GM19023 (cell line): ENCODE data around the gene DES.
"Not testable (repeated sequence)": the region's sequence is repeated elsewhere in the genome, so short reads cannot be mapped to it uniquely, and the experiment has no call there.

Experiments used
- ATAC-seq: cut with Tn5 transposase; IDR thresholded peaks from one replicate; pipeline ENCODE4 v1.9.1; 2021; ENCODE audit warnings: mild to moderate bottlenecking, moderate library complexity; ENCODE audit not compliant: unreplicated experiment

The DES gene

DNA sequence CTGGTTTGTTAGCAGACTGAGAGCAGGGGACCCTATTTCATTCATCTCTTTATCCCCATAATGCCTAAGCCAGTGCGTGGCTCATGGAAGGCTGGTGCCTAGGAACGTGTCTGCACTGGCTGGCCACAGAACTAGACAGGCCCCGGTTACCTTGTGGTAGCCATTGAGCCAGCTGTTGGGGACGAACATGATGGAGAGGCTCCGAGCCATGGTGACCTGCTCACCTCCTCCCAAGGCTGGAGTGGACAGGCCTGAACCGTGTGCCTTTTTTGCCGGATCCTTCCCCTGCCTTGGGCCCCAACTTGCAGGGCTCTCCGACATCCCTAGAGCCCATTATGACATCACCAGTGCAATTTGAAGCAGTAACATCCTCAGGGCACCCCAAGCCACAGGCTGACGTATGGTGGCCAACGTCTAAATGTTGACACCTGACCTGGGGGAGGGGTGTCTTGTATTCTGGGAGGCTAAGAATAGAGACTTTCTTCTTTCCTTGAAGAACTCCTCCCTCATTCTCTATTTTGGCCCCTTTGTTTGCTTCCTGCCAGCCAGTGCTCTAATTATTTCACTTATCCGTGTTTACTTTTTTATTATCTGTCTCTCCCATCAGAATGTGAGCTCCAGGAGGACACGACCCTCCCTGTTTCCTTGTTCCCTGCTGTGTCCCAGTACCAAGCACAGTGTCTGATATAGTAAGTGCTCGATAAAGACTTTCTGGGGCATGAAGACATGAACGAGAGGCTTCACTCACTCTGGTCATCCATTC lies 18.3 kb upstream of the DES start:
- no peak for ATAC-seq

DNA sequence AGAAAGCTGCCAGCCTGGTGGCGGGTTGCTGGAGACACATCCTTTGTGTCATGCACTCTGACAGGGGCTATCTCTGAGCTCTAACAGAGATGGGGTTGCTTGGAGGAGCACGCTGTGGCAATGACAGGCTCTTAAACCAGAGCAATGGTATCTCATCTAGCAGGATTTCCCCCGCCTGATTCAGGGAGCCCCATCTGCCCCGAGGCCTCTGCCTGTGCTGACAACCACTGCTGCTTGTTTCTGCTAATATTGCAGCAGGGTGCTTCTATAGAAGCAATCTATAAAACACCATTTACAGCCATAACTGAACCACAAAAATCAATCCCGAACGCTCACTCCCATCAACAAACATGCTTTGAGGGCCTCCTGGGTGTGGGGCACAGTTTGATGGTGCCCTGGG lies 17.6 kb upstream of the DES start:
- ATAC-seq: no peak

DNA sequence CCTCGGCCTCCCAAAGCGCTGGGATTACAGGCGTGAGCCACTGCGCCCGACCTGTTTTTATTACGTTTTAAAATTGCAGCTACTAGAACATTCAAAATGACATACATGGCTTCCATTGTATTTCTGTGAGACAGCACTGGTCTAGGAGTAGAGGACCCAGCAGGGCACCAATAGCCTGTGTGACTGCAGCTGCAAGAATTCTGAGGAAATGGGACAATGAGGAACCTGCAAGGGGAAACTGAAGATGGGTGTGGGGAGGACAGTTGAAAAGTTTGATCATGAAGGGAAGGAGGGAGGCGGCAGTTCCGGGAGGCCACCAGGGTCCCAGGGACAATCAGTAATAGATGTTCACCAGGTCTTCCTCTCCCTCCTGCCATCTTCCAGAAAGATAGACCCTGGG lies 16.6 kb upstream of the DES start:
- no peak for ATAC-seq

DNA sequence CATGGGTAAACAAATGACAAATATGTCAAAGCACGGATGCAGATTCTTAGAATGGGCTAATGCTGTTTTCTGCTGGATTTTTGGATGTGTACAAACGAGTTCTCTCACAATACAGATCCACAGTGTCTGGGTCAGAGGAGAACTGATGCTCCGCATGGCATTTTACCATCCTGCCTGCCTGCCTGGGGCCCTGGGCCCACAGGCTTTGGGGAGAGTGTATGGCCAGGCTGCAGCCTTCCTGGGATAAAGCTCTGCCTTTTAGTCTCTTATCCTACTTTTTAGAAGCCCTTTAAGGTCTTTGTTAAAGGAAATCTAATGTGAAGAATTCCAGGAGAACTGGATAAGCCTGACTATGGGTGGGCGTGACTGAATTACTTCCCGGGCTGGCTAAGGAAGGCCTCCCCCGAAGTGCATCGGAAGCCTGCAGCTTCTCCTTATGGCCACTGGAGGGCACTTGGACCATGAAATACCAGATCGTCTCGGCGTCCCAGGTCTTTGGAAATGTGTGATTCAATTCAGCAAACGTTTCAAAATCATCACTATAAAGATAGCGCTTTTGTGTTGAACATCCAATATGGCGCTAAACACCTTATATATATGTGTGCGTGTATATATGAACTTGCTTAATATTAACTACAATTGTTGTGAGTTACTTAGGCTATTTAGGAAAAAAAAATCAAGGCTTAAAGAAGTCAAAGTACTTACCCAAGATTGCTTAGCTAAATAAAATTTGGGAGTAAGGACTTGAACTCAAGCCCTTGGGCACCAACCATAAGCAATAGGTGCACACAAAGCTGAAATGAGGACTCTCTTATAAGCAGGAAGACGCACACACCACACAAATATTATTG lies 15.3 kb upstream of the DES start:
- ATAC-seq: peak; percentile 73

DNA sequence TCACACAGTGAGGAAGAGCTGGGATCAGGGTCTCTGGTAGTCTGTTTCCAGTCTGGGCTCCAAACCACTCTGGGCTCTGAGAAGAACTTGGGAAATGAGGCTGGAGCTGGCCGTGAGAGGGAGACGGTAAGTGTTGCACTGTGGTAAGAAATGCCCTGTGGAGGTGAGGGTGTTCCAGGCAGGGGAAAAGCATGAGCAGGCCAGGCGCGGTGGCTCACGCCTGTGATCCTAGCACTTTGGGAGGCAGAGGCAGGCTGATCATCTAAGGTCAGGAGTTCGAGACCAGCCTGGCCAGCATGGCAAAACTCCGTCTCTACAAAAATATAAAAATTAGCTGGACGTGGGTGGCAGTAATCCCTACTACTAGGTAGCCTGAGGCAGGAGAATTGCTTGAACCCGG lies 14.3 kb upstream of the DES start:
- no peak for ATAC-seq

DNA sequence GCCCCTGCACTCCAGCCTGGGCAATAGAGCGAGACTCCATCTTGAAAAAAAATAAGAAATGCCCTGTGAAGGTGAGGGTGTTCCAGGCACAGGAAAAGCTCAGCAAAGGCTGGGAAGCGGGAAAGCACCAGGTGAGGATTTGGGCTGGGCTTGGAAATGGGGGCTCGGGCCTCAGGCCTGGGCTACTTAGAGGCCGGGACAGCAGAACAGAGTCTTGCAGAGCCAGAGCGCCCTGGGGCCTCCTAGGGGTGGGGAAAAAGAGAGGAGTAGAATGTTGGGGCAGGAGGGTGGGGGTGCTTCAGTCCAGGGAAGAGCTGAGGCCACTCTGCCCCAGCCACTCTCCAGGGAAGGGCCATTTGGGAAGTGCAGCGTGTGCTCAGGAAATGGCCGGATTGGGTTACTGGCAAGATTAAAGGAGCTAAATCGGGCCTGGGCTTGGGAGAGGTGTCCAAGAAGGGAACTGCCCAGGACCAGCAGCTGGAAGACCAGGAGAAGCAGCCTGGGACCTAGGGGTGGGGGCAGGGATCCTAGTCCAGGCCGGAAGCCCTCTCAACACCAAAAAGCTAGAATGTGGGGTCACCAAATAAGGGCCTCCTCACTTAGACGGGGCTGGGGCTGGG lies 13.8 kb upstream of the DES start:
- no peak for ATAC-seq

DNA sequence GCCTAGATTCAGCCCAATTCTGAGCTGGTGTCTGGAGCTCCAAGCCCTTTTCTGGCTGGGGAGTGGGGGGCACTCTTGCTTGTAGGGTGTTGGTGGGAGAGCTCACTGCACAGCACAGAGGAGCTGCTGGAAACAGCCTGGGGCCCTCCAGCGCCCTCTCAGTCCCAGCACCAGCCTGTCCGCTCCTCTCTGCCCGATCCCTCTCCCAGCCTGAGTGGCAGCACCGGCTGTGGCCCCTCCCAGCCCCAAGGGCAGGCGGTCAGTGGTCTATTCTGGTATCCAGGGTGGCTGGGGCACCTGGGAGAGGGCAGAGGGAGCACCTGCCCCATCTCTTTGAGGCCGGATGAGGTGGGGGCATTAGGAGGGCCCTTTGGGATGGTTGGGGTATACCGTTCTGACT lies 13.2 kb upstream of the DES start:
- no peak for ATAC-seq

DNA sequence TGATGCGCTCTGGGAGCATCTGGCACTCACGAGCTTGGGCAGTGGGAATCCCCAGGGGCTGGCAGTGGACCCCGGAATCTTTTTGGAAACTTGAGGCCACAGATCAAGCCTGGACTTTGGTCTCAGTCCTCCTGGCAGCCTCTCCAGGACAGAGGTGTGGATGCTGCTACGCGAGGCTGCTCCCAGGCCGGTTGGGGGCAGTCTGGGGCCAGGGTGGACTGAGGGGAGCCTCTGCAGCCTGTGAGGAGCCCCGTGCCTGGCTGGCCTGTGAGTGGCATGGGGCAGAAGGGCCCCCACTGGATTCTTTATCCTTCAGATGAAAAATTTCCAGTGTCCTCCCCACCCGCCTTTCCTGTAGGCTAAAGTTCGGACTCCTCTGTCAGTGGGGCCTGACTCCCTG lies 12.7 kb upstream of the DES start:
- no peak for ATAC-seq

DNA sequence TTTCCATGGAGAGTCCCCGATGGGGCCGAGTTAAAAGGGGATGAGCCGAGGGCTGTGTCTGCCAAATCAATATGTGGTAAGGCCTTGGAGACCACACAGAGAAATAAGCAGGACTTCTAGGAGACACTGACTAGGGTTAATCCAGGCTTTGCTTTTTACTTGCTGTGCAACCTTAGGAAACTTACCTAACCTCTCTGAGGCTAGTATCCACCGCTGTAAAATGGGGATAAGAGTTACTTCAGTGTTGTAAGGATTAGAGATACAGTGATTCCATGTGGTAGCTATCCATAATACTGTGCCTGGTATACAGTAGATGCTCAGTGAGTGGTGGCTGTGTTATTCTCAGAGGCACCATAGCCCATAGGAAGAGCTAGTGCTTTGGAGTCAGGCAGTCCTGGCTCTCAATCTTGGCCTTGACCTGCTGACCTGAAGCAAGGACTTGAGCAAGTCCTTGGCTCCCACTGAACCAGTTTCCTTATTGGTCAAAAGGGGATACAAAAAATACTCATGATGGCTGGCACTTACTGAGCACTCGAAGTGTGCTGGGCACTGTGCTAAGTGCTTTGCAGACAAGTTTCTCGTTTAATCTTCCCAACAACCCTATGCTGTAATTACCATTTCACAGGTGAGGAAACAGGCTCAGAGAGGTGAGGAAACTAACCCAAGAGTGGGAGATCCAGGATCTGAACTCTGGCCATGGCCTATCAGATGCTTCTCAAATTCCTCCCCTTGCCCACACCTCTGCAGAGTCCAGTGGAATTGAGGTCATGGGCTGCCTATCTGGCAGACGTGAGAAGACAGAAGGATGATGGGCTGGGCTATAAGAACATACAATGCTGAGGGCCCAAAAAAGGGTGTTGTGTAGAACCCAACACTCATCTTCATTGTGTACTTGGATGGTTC lies 12.0 kb upstream of the DES start:
- ATAC-seq: no peak

DNA sequence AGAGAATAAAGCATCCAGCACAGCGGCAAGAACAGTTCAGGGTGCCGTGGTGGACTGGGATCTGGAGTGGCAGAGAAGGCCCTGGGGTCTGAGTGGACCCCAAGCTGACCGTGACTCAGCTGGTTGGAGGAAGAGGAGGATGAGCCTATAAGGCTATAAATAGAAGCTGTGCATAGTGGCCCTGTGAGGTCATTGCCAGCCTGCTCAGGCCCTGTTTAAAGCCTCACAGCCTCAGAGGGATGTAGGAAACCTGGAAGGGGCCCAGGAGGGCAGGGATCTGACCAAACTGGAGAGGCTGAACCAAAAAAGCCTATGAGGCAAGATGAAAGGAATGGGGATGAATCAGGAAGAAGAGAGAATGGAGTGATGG lies 11.3 kb upstream of the DES start:
- no peak for ATAC-seq

DNA sequence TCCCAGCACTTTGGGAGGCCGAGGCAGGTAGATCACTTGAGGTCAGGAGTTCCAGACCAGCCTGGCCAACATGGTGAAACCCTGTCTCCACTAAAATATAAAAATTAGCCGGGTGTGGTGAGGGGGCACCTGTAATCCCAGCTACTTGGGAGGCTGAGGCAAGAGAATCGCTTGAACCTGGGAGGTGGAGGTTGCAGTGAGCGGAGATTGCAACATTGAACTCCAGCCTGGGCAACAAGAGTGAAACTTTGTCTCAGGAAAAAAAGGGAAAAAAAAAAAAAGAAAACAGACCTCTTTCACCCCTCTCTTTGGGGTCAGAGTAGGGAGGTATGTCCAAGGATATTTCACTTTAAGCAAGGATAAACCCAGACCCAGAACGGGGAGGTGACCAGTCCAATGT lies 10.8 kb upstream of the DES start:
- ATAC-seq: not testable (repeated sequence)

DNA sequence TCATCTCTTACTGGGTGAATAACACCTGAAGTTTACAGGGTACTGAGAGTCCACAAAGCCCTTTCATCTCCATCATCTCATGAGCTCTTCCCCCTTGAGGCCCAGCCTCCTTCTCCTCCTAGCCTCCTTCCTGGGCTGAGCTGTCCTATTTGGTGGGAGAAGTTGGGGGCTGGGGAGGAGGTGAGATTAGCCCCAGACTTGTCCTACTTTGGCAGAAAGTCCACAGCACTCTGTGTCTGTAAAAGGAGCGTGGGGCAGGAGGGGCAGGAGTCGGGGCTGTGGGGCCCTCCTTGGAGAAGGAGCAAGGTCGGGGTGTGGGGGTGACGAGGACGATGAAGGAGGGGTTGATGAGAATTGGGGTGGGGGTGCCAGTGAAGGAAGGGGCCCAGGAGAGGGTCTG lies 10.0 kb upstream of the DES start:
- ATAC-seq: no peak

DNA sequence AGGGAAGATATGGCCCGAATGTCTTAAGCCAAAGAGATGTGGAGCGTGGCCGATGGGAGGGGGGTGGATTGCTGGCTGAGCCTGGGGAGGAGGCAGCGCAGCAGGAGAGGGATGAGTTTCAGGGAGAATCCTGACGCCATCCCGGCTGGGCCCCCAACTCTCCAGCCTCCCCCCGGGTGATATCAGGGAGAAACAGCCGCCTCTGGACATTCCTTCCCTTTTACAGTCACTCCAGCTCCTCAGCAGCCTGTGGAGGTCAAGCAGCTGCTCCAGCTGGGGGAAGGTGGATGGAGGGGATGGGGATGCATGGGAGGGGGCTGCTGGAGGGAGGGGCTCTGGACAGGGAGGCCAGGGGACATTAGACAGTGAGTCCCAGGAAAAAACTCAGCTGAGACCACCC lies 9.5 kb upstream of the DES start:
- no peak for ATAC-seq

DNA sequence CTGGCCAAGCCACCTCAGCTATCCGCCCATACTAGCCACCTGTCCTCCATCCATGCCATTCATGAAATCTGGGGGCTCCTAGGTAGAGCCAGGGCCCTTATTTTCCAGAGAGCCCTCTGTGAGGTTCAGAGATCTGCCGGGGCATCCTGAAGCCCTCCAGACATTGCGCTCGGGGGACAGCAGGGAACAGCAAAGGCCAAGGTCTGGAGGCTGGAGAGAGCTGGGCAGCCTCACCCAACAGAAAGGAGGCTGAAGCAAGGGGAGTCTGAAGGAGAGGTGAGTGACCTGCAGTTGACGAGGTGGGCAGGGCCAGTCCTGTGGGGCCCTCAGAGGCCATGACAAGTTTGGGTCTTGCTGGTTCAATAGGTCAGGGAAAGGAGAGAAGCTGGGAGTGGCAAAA lies 8.6 kb upstream of the DES start:
- ATAC-seq: no peak

DNA sequence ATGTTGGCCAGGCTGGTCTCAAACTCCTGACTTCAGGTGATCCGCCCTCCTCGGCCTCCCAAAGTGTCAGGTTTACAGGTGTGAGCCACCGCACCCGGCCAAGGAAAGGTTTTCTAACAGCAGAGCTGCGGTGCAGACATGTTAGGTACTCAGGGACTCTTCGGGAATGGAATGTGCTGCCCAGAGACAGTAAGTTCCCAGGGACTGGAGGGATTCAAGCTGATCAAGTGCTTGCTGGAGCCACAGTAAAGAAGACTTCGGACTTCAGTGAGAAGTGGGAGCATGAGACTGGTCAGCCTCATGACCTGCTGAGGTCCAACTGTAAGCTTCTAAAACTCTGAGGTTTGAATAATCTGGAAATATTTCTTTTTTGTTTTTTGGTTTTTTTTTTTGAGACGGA lies 7.8 kb upstream of the DES start:
- no peak for ATAC-seq

DNA sequence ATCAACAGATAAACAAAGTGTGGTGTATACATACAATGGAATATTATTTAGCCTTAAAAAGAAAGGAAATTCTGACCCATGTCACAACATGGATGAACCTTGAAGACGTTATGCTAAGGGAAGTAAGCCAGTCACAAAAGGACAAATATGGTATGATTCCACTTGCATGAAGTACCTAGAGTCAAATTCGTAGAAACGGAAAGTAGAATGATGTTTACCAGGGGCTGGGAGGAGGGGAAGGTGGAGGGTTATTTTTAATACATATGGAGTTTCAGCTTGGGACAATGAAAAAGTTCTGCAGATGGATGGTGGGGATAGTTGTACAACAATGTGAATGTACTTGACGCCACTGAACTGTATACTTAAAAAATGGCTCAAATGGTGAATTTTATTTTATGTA lies 3.3 kb upstream of the DES start:
- no peak for ATAC-seq

DNA sequence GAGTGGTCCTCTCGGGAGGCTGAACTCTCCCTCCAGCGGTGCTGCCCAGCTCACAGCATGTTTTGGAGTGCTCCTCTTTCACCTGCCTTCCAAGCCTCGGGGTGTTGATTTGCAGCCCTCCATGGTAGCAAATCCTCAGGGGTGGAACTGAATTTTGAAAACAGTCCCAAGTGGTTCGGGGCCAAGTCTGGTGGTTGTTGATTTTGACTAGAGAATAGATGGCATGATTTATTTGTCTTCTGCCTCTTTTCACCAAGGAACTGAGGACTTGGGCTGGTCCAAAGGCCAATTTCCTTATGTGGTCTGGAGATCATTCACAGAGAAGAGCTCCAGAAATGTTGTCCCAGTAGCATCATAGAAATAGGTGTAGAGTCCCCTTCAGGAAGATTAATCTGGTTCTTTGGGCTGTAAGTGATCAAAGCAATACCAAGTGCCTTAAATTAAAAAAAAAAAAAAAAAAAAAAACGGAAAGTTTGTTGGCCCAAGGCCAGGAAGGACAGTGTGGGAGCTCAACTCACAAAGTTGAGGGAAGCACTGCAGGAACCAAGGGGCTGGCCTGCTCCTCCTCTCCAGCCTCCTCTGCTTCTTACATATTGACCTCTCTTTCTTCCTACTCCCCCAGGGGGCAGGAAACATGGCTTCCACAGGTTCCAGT lies 2.5 kb upstream of the DES start:
- no peak for ATAC-seq

DNA sequence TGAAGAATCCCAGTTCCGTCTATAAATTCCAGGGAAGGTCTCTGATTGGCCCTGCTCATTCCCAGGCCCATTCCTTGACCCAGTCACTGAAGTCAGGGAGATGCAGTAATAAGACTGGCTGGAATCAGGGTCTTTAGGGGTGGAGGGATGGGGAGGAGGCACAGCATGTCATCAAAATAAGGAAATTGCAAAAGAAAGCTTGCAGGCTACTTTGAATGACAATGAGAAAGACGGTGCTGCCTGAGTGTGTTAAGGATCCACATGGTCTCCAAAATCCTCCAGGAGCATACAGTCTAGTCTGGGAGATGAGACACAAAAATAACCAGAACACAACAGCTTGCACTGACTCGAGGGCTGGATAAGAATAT lies 2.0 kb upstream of the DES start:
- ATAC-seq: no peak

DNA sequence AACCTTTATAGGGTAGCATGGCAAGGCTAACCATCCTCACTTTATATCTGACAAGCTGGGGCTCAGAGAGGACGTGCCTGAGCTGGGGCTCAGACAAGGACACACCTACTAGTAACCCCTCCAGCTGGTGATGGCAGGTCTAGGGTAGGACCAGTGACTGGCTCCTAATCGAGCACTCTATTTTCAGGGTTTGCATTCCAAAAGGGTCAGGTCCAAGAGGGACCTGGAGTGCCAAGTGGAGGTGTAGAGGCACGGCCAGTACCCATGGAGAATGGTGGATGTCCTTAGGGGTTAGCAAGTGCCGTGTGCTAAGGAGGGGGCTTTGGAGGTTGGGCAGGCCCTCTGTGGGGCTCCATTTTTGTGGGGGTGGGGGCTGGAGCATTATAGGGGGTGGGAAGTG lies 1.2 kb upstream of the DES start:
- ATAC-seq: no peak

DNA sequence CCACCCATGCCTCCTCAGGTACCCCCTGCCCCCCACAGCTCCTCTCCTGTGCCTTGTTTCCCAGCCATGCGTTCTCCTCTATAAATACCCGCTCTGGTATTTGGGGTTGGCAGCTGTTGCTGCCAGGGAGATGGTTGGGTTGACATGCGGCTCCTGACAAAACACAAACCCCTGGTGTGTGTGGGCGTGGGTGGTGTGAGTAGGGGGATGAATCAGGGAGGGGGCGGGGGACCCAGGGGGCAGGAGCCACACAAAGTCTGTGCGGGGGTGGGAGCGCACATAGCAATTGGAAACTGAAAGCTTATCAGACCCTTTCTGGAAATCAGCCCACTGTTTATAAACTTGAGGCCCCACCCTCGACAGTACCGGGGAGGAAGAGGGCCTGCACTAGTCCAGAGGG lies 803 bp upstream of the DES start:
- no peak for ATAC-seq

DNA sequence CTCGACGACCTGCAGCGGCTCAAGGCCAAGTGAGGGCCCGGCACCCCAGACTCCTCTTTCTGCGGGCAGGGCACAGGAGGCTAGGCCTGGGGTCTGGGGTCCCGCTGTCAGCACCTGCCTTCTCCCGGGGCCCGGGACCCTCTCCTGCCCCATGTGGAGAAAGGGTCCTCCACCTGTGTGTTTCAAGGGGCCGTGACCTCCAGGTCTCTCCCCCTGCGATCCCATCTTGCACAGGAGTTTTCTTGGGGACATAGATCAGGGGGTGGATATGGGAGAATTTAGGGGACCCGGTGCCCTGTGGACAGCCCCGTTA lies 791 bp downstream of the DES start:
- ATAC-seq: no peak
